ENCODE measurements around the gene RNGTT.

- no peak for TF ChIP-seq CTCF (IDR thresholded peaks at IDR 0.05)
- no peak for TF ChIP-seq POLR2A (IDR thresholded peaks at IDR 0.05)
- TF ChIP-seq POLR2AphosphoS5 (IDR thresholded peaks at IDR 0.05) = no peak
- no peak for TF ChIP-seq EP300 (IDR thresholded peaks at IDR 0.05)
Observed at GRCh38 chr6:88984606-88985005, 21.2 kb upstream of the RNGTT start.
